HEK293T (cell line): ENCODE measurements around the gene RGL3.

Source experiments
- CTCF ChIA-PET: fragments of 350-600 bp; formaldehyde crosslinking; extraction: SDS; loops from one replicate; lab custom pipeline; 2021; ENCODE audit warnings: antibody characterized with exemption, inconsistent platforms; lab: Yijun Ruan, JAX
- POLR2A ChIA-PET: fragments of 350-600 bp; formaldehyde crosslinking; extraction: SDS; loops from one replicate; lab custom pipeline; 2020; ENCODE audit warnings: antibody characterized with exemption, inconsistent platforms; lab: Yijun Ruan, JAX
- DNase-seq: peaks from one replicate; pipeline ENCODE4 v3.0.0; 2012; ENCODE audit warnings: mixed read lengths; ENCODE audit errors: extremely low spot score
- ARNT ChIP-seq: fragments of 450-650 bp; IDR thresholded peaks from 2 replicates; pipeline ENCODE4 v1.6.1; 2017; ENCODE audit warnings: mild to moderate bottlenecking
- BHLHE40 ChIP-seq: fragments of 450-650 bp; IDR thresholded peaks from 2 replicates; pipeline ENCODE4 v1.6.1; 2016; ENCODE audit warnings: mild to moderate bottlenecking, moderate library complexity, borderline replicate concordance
- CTBP1 ChIP-seq: fragments of 450-650 bp; IDR thresholded peaks from 2 replicates; pipeline ENCODE4 v1.6.1; 2016; ENCODE audit warnings: borderline replicate concordance
- ELF4 ChIP-seq: fragments of 450-650 bp; IDR thresholded peaks from 2 replicates; pipeline ENCODE4 v1.6.1; 2017; ENCODE audit warnings: antibody characterized with exemption
- FOXA1 ChIP-seq: fragments of 450-650 bp; IDR thresholded peaks from 2 replicates; pipeline ENCODE4 v1.6.1; 2016; ENCODE audit warnings: mild to moderate bottlenecking
- FOXK2 ChIP-seq: fragments of 450-650 bp; IDR thresholded peaks from 2 replicates; pipeline ENCODE4 v1.6.1; 2016; ENCODE audit warnings: mild to moderate bottlenecking
- FOXM1 ChIP-seq: fragments of 450-650 bp; IDR thresholded peaks from 2 replicates; pipeline ENCODE4 v1.6.1; 2017; ENCODE audit warnings: mild to moderate bottlenecking, borderline replicate concordance
- HDGF ChIP-seq: fragments of 450-650 bp; IDR thresholded peaks from 2 replicates; pipeline ENCODE4 v1.6.1; 2017; ENCODE audit warnings: antibody characterized with exemption, borderline replicate concordance
- L3MBTL2 ChIP-seq: fragments of 450-650 bp; conservative IDR thresholded peaks from 2 replicates; pipeline ENCODE4 v1.6.1; 2016; ENCODE audit warnings: mild to moderate bottlenecking
- LEF1 ChIP-seq: fragments of 450-650 bp; IDR thresholded peaks from 2 replicates; pipeline ENCODE4 v1.6.1; 2017; ENCODE audit warnings: mild to moderate bottlenecking, borderline replicate concordance
- NFRKB ChIP-seq: fragments of 450-650 bp; IDR thresholded peaks from 2 replicates; pipeline ENCODE4 v1.6.1; 2016; ENCODE audit warnings: mild to moderate bottlenecking, moderate library complexity
- SP1 ChIP-seq: fragments of 450-650 bp; IDR thresholded peaks from 2 replicates; pipeline ENCODE4 v1.6.1; 2017
- SUZ12 ChIP-seq: fragments of 450-650 bp; IDR thresholded peaks from 2 replicates; pipeline ENCODE4 v1.6.1; 2016; ENCODE audit warnings: mild to moderate bottlenecking
- TARDBP ChIP-seq: fragments of 450-650 bp; IDR thresholded peaks from 2 replicates; pipeline ENCODE4 v1.6.1; 2016
- ZNF384 ChIP-seq: fragments of 450-650 bp; IDR thresholded peaks from 2 replicates; pipeline ENCODE4 v1.6.1; 2016
- TF ChIP-seq, protein P1 (sequence below): fragments of 450-650 bp; IDR thresholded peaks from 2 replicates; pipeline ENCODE4 v1.6.1; 2016

The RGL3 gene

DNA sequence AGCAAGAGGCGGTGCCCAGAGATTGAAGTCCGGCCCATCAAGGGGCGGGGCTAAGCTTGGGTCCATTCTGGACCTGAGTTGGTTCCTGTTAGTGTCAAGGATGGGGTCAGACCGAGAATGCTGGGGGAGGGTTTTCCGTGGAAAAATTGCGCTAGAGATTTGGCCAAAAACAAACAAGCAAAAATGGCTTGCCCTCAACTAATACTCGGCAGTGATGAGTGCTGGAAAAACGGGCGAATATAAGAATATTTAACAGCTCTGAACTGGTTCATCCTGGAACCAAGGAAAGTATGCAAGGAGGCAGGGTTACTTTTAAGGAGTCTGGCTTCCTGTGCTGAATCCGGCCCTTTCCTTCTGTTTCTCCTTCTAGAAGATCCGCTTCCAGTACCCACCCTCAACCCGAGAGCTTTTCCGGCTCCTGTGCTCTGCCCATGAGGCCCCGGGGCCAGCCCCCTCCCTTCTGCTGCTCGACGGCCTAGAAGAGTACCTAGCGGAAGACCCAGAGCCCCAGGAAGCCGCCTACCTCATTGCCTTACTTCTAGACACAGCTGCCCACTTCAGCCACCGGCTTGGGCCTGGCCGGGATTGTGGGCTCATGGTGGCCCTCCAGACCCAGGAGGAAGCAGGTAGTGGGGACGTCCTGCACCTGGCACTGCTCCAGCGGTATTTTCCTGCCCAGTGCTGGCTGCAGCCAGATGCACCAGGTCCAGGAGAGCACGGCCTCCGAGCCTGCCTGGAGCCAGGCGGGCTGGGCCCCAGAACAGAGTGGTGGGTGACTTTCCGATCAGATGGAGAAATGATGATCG is 43.8 kb downstream of the RGL3 start:
- TF ChIP-seq BHLHE40, result no peak
- no peak for TF ChIP-seq NFRKB
- TF ChIP-seq ARNT, result no peak
- no peak for TF ChIP-seq TARDBP
- no peak for TF ChIP-seq ZNF384
- TF ChIP-seq FOXM1, result no peak
- TF ChIP-seq CTBP1, result no peak
- TF ChIP-seq SUZ12, result no peak
- TF ChIP-seq, protein P1, sequence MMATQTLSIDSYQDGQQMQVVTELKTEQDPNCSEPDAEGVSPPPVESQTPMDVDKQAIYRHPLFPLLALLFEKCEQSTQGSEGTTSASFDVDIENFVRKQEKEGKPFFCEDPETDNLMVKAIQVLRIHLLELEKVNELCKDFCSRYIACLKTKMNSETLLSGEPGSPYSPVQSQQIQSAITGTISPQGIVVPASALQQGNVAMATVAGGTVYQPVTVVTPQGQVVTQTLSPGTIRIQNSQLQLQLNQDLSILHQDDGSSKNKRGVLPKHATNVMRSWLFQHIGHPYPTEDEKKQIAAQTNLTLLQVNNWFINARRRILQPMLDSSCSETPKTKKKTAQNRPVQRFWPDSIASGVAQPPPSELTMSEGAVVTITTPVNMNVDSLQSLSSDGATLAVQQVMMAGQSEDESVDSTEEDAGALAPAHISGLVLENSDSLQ, result no peak
- no peak for TF ChIP-seq LEF1
- TF ChIP-seq FOXK2, result no peak
- TF ChIP-seq HDGF, result no peak
- ChIA-PET POLR2A (interaction anchor here (0.7 to 2.5 kb wide), 32 partner anchors 8 to 184 kb away, joined by 3 to 24 read pairs (median 4); partner anchors contain the start of genes CCDC159, ECSIT, ELOF1 and EPOR), CTCF (interaction anchor here (0.6 to 1.4 kb wide), 4 partner anchors 8 to 102 kb away, joined by 3 to 8 read pairs (median 6); no protein-coding TSS in a partner anchor)
- peak; percentile 27 for DNase-seq

DNA sequence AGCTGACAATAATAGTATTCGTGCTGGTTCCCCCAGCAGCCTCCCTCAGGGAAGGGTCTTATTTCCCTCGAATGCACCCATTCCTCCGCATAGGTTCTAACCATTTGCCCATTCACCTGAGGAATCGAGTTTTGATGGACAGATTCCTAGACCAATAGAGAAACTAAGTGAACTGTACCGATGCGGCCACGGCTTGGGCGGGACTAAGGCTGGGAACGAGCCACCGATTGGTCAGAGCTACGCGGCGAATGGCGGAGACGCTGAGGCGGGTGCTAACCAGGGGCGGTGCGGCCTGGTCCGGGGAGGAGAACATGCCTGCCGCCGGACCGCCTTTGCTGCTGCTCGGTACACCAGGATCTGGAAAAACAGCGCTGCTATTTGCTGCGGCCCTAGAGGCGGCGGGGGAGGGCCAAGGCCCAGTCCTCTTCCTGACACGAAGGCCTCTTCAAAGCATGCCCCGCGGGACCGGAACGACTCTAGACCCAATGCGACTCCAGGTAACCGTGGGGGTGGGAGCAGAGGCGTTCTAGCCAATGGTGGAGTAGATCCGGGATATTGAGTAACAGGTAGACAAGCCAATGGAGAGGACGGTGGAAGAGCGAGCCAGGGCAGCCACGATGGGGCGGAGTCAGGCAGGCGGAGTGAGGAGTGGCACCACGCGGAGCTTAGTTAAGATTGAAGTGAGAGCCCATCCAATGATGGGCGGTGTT is 44.5 kb downstream of the RGL3 start, which contains the start of gene SWSAP1:
TSS of gene SWSAP1 (plus strand) at position 234 of the 710 bp plus-strand sequence. CDS start at position 249, 15 bp downstream.
- ChIA-PET POLR2A (interaction anchor here (0.7 to 2.5 kb wide), 34 partner anchors 9 to 184 kb away, joined by 3 to 24 read pairs (median 4); partner anchors contain the start of genes CCDC159, ECSIT, ELOF1 and EPOR), CTCF (interaction anchor here (0.6 to 1.4 kb wide), 5 partner anchors 9 to 188 kb away, joined by 3 to 8 read pairs (median 4); no protein-coding TSS in a partner anchor)
- DNase-seq, result peak; percentile 94
- TF ChIP-seq L3MBTL2 (peak; percentile 76), FOXA1 (no peak), ELF4 (peak; percentile 65)
- TF ChIP-seq, protein P1, result peak; percentile 99

DNA sequence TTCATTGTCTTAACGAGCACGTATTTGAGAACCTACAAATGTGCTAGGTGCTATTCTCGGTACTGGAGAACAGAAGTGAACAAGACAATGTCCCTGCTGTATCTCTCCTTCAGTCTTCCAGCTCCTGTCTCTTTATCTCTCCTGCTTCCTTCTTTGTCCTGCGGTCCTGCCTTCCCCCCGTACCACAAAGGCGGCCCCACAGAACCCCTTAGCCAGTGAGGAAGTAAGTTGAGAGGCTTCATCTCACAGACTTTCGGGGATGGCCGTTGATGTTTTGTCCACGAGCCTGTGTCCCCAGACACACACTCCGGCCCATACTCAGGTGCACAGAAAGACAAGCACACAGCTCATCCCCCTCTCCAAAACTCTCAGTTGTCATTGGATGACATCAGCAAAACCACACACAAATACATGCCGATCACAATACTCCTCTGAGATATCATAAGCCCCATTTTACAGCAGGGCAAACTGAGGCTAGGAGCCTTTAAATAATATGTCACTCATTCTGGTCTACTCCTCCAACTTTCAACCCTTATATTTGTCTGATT is 45.2 kb downstream of the RGL3 start:
- ChIA-PET CTCF (interaction anchor here (0.6 to 1.4 kb wide), 3 partner anchors 9 to 189 kb away, joined by 3 to 8 read pairs (median 7); no protein-coding TSS in a partner anchor), POLR2A (interaction anchor here (0.7 to 2.5 kb wide), 20 partner anchors 10 to 166 kb away, joined by 3 to 24 read pairs (median 6); partner anchors contain the start of genes CCDC159, EPOR, ODAD3 and PRKCSH)
- no peak for DNase-seq
- TF ChIP-seq FOXA1 (no peak), ZNF384 (no peak), BHLHE40 (no peak), FOXM1 (no peak), LEF1 (no peak), FOXK2 (no peak), CTBP1 (no peak), ELF4 (no peak)

DNA sequence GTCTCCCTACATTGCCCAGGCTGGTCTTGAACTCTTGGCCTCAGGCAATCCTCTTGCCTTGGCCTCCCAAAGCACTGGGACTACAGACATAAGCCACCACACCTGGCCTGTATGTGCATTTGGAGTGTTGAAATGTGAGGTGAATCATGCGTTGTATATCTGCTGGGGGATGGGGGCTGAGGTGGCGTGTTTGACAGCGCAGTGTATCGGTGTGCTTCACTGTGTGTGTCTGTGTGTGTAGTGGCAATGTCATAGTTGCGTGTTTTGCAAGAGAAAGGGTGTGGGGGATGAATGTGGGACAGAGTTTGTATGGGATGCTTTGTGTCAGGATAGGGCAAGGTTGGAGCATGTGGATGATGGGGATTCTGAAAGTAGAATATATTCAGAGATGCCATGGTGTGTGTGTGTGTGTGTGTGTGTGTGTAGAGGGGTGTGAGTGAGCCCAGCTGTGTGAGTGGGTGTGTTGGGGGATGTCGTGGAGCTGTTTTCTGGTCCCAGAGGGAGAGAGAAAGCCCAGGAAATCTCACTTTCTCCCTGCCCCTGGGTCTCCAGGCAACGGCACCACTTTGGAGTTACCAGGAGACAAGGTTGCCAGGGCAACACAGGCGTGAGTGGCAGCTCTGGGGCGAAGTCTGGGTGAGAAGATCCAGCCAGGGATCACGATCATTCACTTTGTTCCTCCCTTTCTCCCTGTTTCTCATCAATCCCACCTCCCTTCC is 45.8 kb downstream of the RGL3 start:
- no peak for TF ChIP-seq ARNT
- TF ChIP-seq, protein P1, result peak; percentile 92
- no peak for TF ChIP-seq SP1

DNA sequence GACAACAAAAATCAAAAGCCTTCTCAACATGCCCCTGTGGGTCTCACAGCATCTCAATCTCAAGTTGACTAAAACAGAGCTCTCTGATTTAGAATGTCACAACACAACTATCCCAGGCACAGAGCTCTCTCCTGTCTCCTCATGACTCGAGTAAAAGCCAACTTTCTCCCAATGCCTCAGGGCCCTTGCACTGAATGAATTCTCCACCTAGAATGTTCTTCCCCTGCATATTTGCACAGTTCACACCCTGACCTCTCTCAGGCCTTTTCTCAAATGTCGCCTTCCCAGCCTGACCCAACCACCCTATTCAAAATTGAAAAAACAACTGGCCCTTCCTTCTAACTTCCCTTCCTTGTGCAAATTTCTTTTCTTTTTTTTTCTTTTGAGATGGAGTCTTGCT is 48.4 kb downstream of the RGL3 start:
- TF ChIP-seq FOXK2 (no peak), SP1 (no peak), FOXA1 (no peak), BHLHE40 (no peak), FOXM1 (no peak), ARNT (no peak), L3MBTL2 (no peak), NFRKB (no peak), LEF1 (no peak), HDGF (no peak), SUZ12 (no peak), CTBP1 (no peak)
- TF ChIP-seq, protein P1, result no peak
- CTCF ChIA-PET, result interaction anchor here (0.6 to 1.1 kb wide), 4 partner anchors 12 to 112 kb away, joined by 3 read pairs; partner anchors contain the start of gene EPOR
- POLR2A ChIA-PET, result interaction anchor here (0.7 to 1.2 kb wide), 3 partner anchors 10 to 87 kb away, joined by 3 to 4 read pairs (median 4); no protein-coding TSS in a partner anchor
- no peak for DNase-seq

More for the DNA sequence above, 45.8 kb downstream of the RGL3 start:
- DNase-seq, result no peak
- POLR2A ChIA-PET, result interaction anchor here (1.0 to 1.8 kb wide), 3 partner anchors 12 to 73 kb away, joined by 3 to 14 read pairs (median 7); no protein-coding TSS in a partner anchor
- CTCF ChIA-PET, result interaction anchor here (0.7 kb wide), 1 partner anchor 49 kb away, joined by 4 read pairs; no protein-coding TSS in a partner anchor
